OCI-LY3 (cell line): ENCODE data around the gene DDIT4.

Experiments used
- H2AFZ ChIP-seq: fragments of 200-600, 300-600 bp; shearing (Covaris generic); 2 replicates; pipeline ENCODE4 v1.6.0; 2014; ENCODE audit warnings: antibody characterized with exemption, low read depth, low read length
- H3K27ac ChIP-seq: fragments of 200-600, 300-600 bp; sonication (generic); 2 replicates; pipeline ENCODE4 v1.5.1; 2014; ENCODE audit warnings: mild to moderate bottlenecking, low read length, moderate library complexity, mixed read lengths
- H3K27me3 ChIP-seq: fragments of 200-600, 300-600 bp; sonication (generic); 2 replicates; pipeline ENCODE4 v1.6.1; 2014; ENCODE audit warnings: low read depth, low read length, mixed read lengths
- H3K36me3 ChIP-seq: fragments of 200-600, 300-600 bp; sonication (generic); replicated peaks from 2 replicates; pipeline ENCODE3; 2014; ENCODE audit warnings: low read depth, low read length, mixed read lengths
- H3K4me1 ChIP-seq: fragments of 300-600, 200-600 bp; sonication (generic); 2 replicates; pipeline ENCODE4 v1.6.1; 2014; ENCODE audit warnings: low read length, mixed read lengths
- H3K4me2 ChIP-seq: fragments of 200-600, 300-600 bp; sonication (generic); 2 replicates; pipeline ENCODE4 v1.6.1; 2014; ENCODE audit warnings: low read length, mixed read lengths
- H3K4me3 ChIP-seq: fragments of 300-600, 200-600 bp; sonication (generic); 2 replicates; pipeline ENCODE4 v1.5.1; 2014; ENCODE audit warnings: antibody characterized with exemption, mild to moderate bottlenecking, low read length, moderate library complexity
- H3K79me2 ChIP-seq: fragments of 300-600, 200-600 bp; shearing (Covaris generic); 2 replicates; pipeline ENCODE4 v1.6.1; 2014; ENCODE audit warnings: mild to moderate bottlenecking, low read length, mixed read lengths
- H3K9ac ChIP-seq: fragments of 300-600, 200-600 bp; shearing (Covaris generic); 2 replicates; pipeline ENCODE4 v1.6.0; 2014; ENCODE audit warnings: mild to moderate bottlenecking, low read length, moderate library complexity
- H3K9me3 ChIP-seq: fragments of 200-600, 300-600 bp; shearing (Covaris generic); 2 replicates; pipeline ENCODE4 v1.6.1; 2014; ENCODE audit warnings: low read length, mixed read lengths; ENCODE audit not compliant: insufficient read depth
- H4K20me1 ChIP-seq: fragments of 200-600, 300-600 bp; sonication (generic); 2 replicates; pipeline ENCODE4 v1.6.1; 2016; ENCODE audit warnings: low read length, mixed read lengths; ENCODE audit not compliant: insufficient read depth
- CTCF ChIP-seq: fragments of 200-600, 300-600 bp; sonication (generic); IDR thresholded peaks from 2 replicates; pipeline ENCODE4 v1.5.1; 2014; ENCODE audit warnings: antibody characterized with exemption, low read length, low read depth
- EZH2phosphoT487 ChIP-seq: fragments of 200-600 bp; shearing (Covaris generic); IDR thresholded peaks from 2 replicates; pipeline ENCODE4 v1.6.1; 2018; ENCODE audit warnings: antibody characterized with exemption, mixed run types, low read depth

The DDIT4 gene

GRCh38 chr10:72323771-72324191 is 50.1 kb downstream of the DDIT4 start:
- H2AFZ ChIP-seq = no peak overlapping the region
- H3K9me3 ChIP-seq = no peaks in the 10 kb centered on the region
- H4K20me1 ChIP-seq = no peaks in the 10 kb centered on the region
- peaks cover 54% of the 10 kb centered on the region for H3K4me1 ChIP-seq
- TF ChIP-seq CTCF = no peak
- TF ChIP-seq EZH2phosphoT487 = no peak
- no peak overlapping the region for H3K9ac ChIP-seq
- H3K4me3 ChIP-seq = no peak overlapping the region
- H3K36me3 ChIP-seq = no peaks in the 10 kb centered on the region
- H3K79me2 ChIP-seq = no peaks in the 10 kb centered on the region
- no peak overlapping the region for H3K27ac ChIP-seq
- no peak overlapping the region for H3K4me2 ChIP-seq
- H3K27me3 ChIP-seq = no peaks in the 10 kb centered on the region
